Stimulated activated naive B cell treated with anti-CD40 and anti-IgM and Interleukin-4, amounts not matched to agents 10 μg/mL and 1 μg/mL and 100 μg/mL, for 72 hours (primary cell): ENCODE measurements around the gene TNS3.

ENCODE experiments used
- ATAC-seq, 2 donors: fragments of 150-1000 bp; cut with Tn5 transposase; replicated peaks; 2 replicates each; pipeline ENCODE4 v1.10.0; 2021; ENCODE audit warnings: moderate library complexity in 1 of 2
- DNase-seq: peaks from one replicate; pipeline ENCODE4 v3.0.0; 2021
- H3K27ac Mint-ChIP-seq: one replicate; pipeline ENCODE4 v1.8.0; 2022; ENCODE audit warnings: mild to moderate bottlenecking, mixed read lengths
- H3K27me3 Mint-ChIP-seq, 2 donors: one replicate each; pipeline ENCODE4 v1.8.0; 2022; ENCODE audit warnings: mixed read lengths in 2 of 2
- H3K36me3 Mint-ChIP-seq, 2 donors: one replicate each; pipeline ENCODE4 v1.8.0; 2022; ENCODE audit warnings: mixed read lengths in 2 of 2, mild to moderate bottlenecking in 1 of 2
- H3K4me1 Mint-ChIP-seq, 2 donors: one replicate each; pipeline ENCODE4 v1.8.0; 2022; ENCODE audit warnings: mixed read lengths in 2 of 2, mild to moderate bottlenecking in 1 of 2
- H3K4me3 Mint-ChIP-seq, 2 donors: one replicate each; pipeline ENCODE4 v1.8.0; 2022; ENCODE audit warnings: mild to moderate bottlenecking in 2 of 2, mixed read lengths in 2 of 2, moderate library complexity in 1 of 2
- H3K9me3 Mint-ChIP-seq, 2 donors: one replicate each; pipeline ENCODE4 v1.8.0; 2022; ENCODE audit warnings: mixed read lengths in 2 of 2, mild to moderate bottlenecking in 1 of 2

TNS3 gene

GRCh38 chr7:47411281-47411869 is 170.5 kb downstream of the TNS3 start:
- Mint-ChIP-seq H3K27ac (no peak overlapping the region), H3K27me3 (no peaks in the 10 kb centered on the region), H3K4me3 (no peak overlapping the region), H3K9me3 (no peaks in the 10 kb centered on the region), H3K36me3 (peaks cover 16 to 47% of the 10 kb centered on the region in 2 donors), H3K4me1 (no peaks in the 10 kb centered on the region)
- ATAC-seq (no peak), DNase-seq (no peak)

GRCh38 chr7:47408675-47409074 is 173.2 kb downstream of the TNS3 start:
- DNase-seq (no peak), ATAC-seq (no peak)
- H3K36me3 Mint-ChIP-seq = peaks cover 12 to 42% of the 10 kb centered on the region in 2 donors
- no peaks in the 10 kb centered on the region for H3K9me3 Mint-ChIP-seq
- no peaks in the 10 kb centered on the region for H3K4me1 Mint-ChIP-seq
- H3K4me3 Mint-ChIP-seq = no peak overlapping the region
- no peak overlapping the region for H3K27ac Mint-ChIP-seq
- H3K27me3 Mint-ChIP-seq = no peaks in the 10 kb centered on the region

GRCh38 chr7:47407821-47408674 is 173.9 kb downstream of the TNS3 start:
- peaks cover 9 to 42% of the 10 kb centered on the region in 2 donors for H3K36me3 Mint-ChIP-seq
- no peak for ATAC-seq

GRCh38 chr7:47407136-47407535 is 174.8 kb downstream of the TNS3 start:
- Mint-ChIP-seq H3K9me3 (no peaks in the 10 kb centered on the region), H3K4me1 (no peaks in the 10 kb centered on the region), H3K4me3 (no peak overlapping the region), H3K27me3 (no peaks in the 10 kb centered on the region), H3K36me3 (peaks cover 9 to 46% of the 10 kb centered on the region in 2 donors), H3K27ac (no peak overlapping the region)
- no peak for ATAC-seq
- no peak for DNase-seq

More at GRCh38 chr7:47407821-47408674, 173.9 kb downstream of the TNS3 start:
- DNase-seq = no peak
- Mint-ChIP-seq H3K4me3 (no peak overlapping the region), H3K27ac (no peak overlapping the region), H3K9me3 (no peaks in the 10 kb centered on the region), H3K27me3 (no peaks in the 10 kb centered on the region), H3K4me1 (no peaks in the 10 kb centered on the region)

- Mint-ChIP-seq H3K4me3 (no peak overlapping the region), H3K9me3 (no peaks in the 10 kb centered on the region), H3K27me3 (no peaks in the 10 kb centered on the region), H3K4me1 (no peaks in the 10 kb centered on the region), H3K36me3 (peaks cover 9 to 44% of the 10 kb centered on the region in 2 donors), H3K27ac (no peak overlapping the region)
- ATAC-seq (no peak), DNase-seq (no peak)
These were observed 175.1 kb downstream of the TNS3 start for GRCh38 chr7:47406801-47407129.

- H3K4me3 Mint-ChIP-seq = no peak overlapping the region
- H3K27ac Mint-ChIP-seq = no peak overlapping the region
- no peaks in the 10 kb centered on the region for H3K27me3 Mint-ChIP-seq
- no peak for ATAC-seq
- no peaks in the 10 kb centered on the region for H3K4me1 Mint-ChIP-seq
- H3K9me3 Mint-ChIP-seq = no peaks in the 10 kb centered on the region
- H3K36me3 Mint-ChIP-seq = peaks cover 9 to 40% of the 10 kb centered on the region in 2 donors
- DNase-seq = no peak
These were observed 175.8 kb downstream of the TNS3 start for GRCh38 chr7:47405921-47406800.

GRCh38 chr7:47405286-47405904 is 176.5 kb downstream of the TNS3 start:
- no peaks in the 10 kb centered on the region for H3K4me1 Mint-ChIP-seq
- H3K27ac Mint-ChIP-seq = no peak overlapping the region
- no peak overlapping the region for H3K4me3 Mint-ChIP-seq
- no peak for DNase-seq
- H3K36me3 Mint-ChIP-seq = peaks cover 9 to 44% of the 10 kb centered on the region in 2 donors
- H3K27me3 Mint-ChIP-seq = no peaks in the 10 kb centered on the region
- ATAC-seq = no peak
- H3K9me3 Mint-ChIP-seq = no peaks in the 10 kb centered on the region

GRCh38 chr7:47404010-47404409 is 177.9 kb downstream of the TNS3 start:
- Mint-ChIP-seq H3K27me3 (no peaks in the 10 kb centered on the region), H3K9me3 (no peaks in the 10 kb centered on the region), H3K4me1 (peaks cover 0 to 7% of the 10 kb centered on the region in 2 donors), H3K36me3 (peaks cover 17 to 56% of the 10 kb centered on the region in 2 donors), H3K4me3 (no peak overlapping the region), H3K27ac (no peak overlapping the region)
- no peak for ATAC-seq
- DNase-seq = no peak

GRCh38 chr7:47402941-47403866 is 178.7 kb downstream of the TNS3 start:
- H3K4me1 Mint-ChIP-seq = peaks cover 0 to 7% of the 10 kb centered on the region in 2 donors
- no peak for DNase-seq

GRCh38 chr7:47401611-47402570 is 180.0 kb downstream of the TNS3 start:
- ATAC-seq (no peak), DNase-seq (no peak)
- Mint-ChIP-seq H3K27me3 (no peaks in the 10 kb centered on the region), H3K36me3 (peaks cover 22 to 57% of the 10 kb centered on the region in 2 donors), H3K4me1 (peaks cover 0 to 7% of the 10 kb centered on the region in 2 donors), H3K9me3 (no peaks in the 10 kb centered on the region), H3K27ac (no peak overlapping the region), H3K4me3 (no peak overlapping the region)

More at GRCh38 chr7:47402941-47403866, 178.7 kb downstream of the TNS3 start:
- Mint-ChIP-seq H3K9me3 (no peaks in the 10 kb centered on the region), H3K27ac (no peak overlapping the region), H3K4me3 (no peak overlapping the region), H3K36me3 (peaks cover 20 to 59% of the 10 kb centered on the region in 2 donors), H3K27me3 (no peaks in the 10 kb centered on the region)
- no peak for ATAC-seq

- H3K36me3 Mint-ChIP-seq = peaks cover 30 to 60% of the 10 kb centered on the region in 2 donors
- H3K27me3 Mint-ChIP-seq = no peaks in the 10 kb centered on the region
- no peaks in the 10 kb centered on the region for H3K9me3 Mint-ChIP-seq
- no peak overlapping the region for H3K27ac Mint-ChIP-seq
- no peak overlapping the region for H3K4me3 Mint-ChIP-seq
- no peak for DNase-seq
- H3K4me1 Mint-ChIP-seq = peaks cover 0 to 7% of the 10 kb centered on the region in 2 donors
- ATAC-seq = no peak
These were observed 181.1 kb downstream of the TNS3 start for GRCh38 chr7:47400741-47401206.

- no peak for DNase-seq
- peaks cover 0 to 7% of the 10 kb centered on the region in 2 donors for H3K4me1 Mint-ChIP-seq
- H3K27ac Mint-ChIP-seq = peak overlapping the region; percentile 2
These were observed 181.9 kb downstream of the TNS3 start for GRCh38 chr7:47400001-47400400.

More at GRCh38 chr7:47400001-47400400, 181.9 kb downstream of the TNS3 start:
- no peak for ATAC-seq
- Mint-ChIP-seq H3K4me3 (no peak overlapping the region), H3K27me3 (no peaks in the 10 kb centered on the region), H3K36me3 (peaks cover 33 to 63% of the 10 kb centered on the region in 2 donors), H3K9me3 (no peaks in the 10 kb centered on the region)
